LNCaP clone FGC (cell line): Measurements from ENCODE around the gene CYLC1.

ENCODE experiments used
- DNase-seq: peaks from one replicate; pipeline ENCODE4 v3.0.0-alpha.2; 2011; ENCODE audit warnings: low read depth
- H3K4me3 ChIP-seq: 2 replicates; pipeline ENCODE4 v1.5.1; 2011; ENCODE audit warnings: mild to moderate bottlenecking, low read depth, low read length, control low read depth
- CTCF ChIP-seq: IDR thresholded peaks from 2 replicates; pipeline ENCODE4 v1.5.1; 2012; ENCODE audit warnings: mild to moderate bottlenecking; ENCODE audit not compliant: control insufficient read depth, insufficient read depth; ENCODE audit errors: extremely low read depth

CYLC1 gene

GRCh38 chrX:83892433-83892832 is 31.5 kb downstream of the CYLC1 start:
- H3K4me3 ChIP-seq = no peak overlapping the region
- no peak for TF ChIP-seq CTCF
- DNase-seq = no peak

- no peak for TF ChIP-seq CTCF
- DNase-seq = no peak
- H3K4me3 ChIP-seq = no peak overlapping the region
Observed at GRCh38 chrX:83906921-83907320, 46.0 kb downstream of the CYLC1 start.

- TF ChIP-seq CTCF = peak; percentile 63
- H3K4me3 ChIP-seq = no peak overlapping the region
- DNase-seq = no peak
Observed at GRCh38 chrX:83916525-83916924, 55.6 kb downstream of the CYLC1 start.

- DNase-seq = no peak
- peak; percentile 55 for TF ChIP-seq CTCF
- no peak overlapping the region for H3K4me3 ChIP-seq
Observed at GRCh38 chrX:83934220-83934619, 73.3 kb downstream of the CYLC1 start.
